NCI-H2227 treated with DMSO at 0.1 percent for 48 hours (cell line): ENCODE measurements around the gene NCOA3.
"Not testable (repeated sequence)": the region's sequence is repeated elsewhere in the genome, so short reads cannot be mapped to it uniquely, and the experiment has no call there.

ENCODE experiments used
- DNase-seq: peaks from one replicate; lab custom pipeline; 2025; lab: John Stamatoyannopoulos, UW

Gene NCOA3

GRCh38 chr20:47468290-47469050 lies 33.2 kb upstream of the NCOA3 start:
- DNase-seq = no peak

GRCh38 chr20:47475419-47476044 lies 26.2 kb upstream of the NCOA3 start:
- DNase-seq = no peak

DNA sequence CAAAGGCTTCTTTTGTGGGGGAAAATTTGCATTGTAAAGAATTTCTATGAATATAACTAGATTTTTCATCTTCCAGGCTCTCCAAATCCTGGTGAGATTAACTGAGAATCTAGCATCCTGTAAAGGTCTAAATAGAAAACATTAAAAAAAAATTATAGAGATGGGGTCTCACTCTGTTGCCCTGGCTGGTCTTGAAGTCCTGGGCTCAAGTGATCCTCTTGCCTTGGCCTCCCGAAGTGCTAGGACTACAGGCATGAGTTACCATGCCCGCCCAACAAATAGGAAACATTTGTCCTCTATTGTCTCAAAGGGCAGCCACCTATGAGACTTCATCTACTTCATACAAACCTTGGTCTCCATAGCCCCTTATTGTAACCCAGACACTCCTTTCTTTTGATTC lies 25.2 kb upstream of the NCOA3 start:
- DNase-seq = no peak

DNA sequence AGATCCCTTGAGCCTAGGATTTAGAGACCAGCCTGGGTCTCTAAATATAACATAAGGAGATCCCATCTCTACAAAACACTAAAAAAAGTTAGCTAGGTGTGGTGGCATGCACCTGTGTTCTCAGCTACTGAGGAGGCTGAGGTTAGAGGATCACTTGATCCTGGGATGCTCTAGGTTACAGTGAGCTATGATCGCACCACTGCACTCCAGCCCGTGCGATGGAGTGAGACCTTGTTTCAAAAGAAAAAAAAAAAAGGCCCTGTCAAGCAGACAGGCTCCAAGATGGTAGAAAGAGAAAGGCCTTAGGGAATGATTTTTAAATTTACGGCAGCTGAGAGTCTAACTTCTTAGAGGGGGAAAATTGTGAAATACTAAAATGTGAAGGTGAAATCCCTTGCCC lies 22.6 kb upstream of the NCOA3 start:
- no peak for DNase-seq

GRCh38 chr20:47479506-47479905 lies 22.2 kb upstream of the NCOA3 start:
- no peak for DNase-seq

DNA sequence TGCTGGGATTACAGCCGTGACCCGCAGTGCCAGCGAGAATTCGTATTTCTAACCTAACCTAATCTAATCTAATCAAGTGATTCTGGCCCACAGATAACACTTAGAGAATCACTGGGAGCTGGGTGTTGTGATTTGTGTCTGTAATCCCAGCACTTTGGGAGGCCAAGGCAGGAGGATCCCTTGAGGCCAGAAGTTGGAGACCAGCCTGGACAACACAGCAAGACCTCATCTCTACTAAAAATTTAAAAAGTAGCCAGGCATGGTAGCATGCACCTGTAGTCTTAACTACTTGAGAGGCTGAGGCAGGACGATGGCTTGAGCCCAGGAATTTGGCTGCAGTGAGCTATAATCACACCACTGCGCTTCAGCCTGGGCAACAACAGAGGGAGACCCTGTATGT lies 21.4 kb upstream of the NCOA3 start:
- no peak for DNase-seq

DNA sequence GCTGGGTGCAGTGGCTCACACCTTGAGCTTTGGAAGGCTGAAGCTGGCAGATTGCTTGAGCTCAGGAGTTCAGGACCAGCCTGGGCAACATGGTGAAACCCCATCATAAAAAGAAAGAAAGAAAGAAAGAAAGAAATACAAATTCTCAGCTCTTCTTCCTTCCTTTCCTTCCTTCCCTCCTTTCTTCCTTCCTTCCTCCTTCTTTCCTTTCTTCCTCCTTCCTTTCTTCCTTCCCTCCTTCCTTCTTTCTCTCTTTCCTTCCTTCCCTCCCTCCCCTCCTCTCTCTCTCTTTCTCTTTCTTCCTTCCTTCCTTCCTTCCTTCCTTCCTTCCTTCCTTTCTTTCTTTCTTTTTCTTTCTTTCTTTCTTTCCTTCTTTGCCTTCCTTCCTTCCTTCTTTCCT lies 21.0 kb upstream of the NCOA3 start:
- DNase-seq = no peak

- no peak for DNase-seq
Measured at GRCh38 chr20:47481330-47482216, 20.1 kb upstream of the NCOA3 start.

DNA sequence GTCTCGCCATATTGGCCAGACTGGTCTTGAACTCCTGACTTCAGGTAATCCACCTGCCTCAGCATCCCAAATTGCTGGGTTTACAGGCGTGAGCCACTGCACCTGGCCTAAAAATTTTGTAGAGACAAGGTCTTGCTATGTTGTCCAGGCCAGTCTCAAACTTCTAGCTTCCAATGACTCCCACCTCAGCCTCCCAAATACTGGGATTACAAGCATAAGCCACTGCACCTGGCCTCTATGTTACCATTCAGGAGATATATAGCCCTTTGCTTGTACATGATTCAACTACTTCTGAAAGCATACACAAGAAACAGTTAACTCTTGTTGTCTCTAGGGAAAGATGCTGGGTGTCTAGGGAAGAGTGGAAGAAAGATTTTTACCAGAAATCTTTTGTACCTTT lies 19.0 kb upstream of the NCOA3 start:
- no peak for DNase-seq

- no peak for DNase-seq
Measured at GRCh38 chr20:47484303-47484702, 17.4 kb upstream of the NCOA3 start.

GRCh38 chr20:47487175-47487917 lies 14.3 kb upstream of the NCOA3 start:
- no peak for DNase-seq

- DNase-seq = no peak
Measured at GRCh38 chr20:47489448-47489872, 12.2 kb upstream of the NCOA3 start.

DNA sequence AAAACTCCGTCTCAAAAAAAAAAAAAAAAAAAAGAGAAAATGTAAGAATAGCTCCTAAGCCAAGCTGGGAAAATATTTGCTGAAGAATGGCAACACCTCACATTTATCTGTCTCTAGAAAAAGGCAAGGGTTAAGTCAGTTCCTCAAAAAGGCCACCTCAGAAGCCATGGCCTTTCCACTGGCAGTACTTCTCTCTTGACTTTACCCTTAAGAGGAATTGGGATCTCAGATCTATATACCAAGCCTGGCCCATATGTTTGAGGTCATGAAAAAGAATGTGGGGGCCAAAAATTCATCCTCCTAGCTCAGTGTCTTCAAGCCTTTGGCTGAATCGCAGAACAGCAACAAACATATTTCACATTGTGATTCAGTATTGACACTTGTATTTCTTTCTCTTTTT lies 10.9 kb upstream of the NCOA3 start:
- no peak for DNase-seq

DNA sequence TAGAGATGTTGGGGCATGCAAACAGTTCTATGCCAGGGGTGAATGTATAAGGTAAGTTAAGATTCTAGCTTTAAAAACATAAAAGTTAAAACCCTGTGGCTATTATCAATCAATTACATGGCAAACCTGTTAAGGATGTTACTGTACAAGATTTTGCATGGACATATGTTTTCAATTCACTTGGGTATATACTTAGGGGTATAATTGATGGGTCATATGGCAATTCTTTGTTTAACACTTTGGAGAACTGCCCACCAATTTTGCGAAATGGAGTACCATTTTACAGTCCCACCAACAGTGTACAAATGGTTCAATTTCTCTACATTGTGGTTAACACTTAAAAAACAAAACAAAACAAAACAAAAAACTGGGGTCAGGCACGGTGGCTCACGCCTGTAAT lies 9.4 kb upstream of the NCOA3 start:
- no peak for DNase-seq

DNA sequence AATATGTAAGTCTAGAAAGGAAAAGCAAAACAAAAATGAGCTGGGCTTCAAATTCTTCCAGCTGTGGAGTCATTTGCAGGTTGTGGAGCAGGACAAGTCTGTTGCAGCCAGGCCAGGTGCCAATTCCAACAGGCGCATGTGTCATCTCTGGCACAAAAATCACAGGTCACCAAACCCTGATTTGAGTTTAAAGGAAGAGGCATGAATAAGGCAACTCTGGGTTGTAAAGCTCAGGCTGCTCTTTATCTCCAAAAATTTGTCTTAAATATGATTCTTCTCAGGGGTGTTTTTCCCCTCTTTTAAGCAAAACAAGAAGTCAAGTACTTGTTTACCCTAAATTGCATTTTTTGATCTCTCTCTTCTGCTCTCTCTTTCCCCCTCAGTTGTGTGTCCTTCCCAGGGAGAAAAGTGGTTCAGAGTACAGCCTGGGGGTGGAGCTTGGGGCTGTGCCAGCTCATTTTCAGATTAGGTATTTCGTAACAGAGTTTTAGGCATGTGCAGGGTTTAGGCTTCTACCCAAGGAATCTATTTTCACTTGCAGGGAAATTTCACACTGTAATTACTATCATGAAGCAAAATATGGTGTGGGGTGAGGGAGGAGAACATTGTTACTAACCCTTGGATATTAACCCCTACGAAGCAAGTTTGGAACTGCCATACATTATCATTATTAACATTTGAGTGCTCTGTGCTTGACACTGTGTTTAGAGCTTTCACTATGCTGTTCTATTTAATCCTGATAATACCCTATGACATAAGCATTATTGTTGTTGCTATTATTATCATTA lies 8.3 kb upstream of the NCOA3 start:
- DNase-seq = peak; percentile 98

DNA sequence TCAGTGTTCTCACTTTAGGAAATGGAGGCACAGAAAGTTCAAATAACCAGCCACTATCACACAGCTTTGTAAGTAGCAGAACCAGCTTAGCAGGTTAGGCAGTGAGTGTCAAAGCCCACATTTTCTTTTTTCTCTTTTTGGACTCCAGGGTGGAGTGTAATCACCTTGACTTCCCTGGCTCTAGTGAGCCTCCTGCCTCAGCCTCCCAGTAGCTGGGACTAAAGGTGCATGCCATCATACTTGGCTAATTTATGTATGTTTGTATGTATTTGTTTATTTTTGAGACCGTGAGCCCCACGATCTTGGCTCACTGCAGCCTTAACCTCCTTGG lies 7.8 kb upstream of the NCOA3 start:
- DNase-seq = no peak

DNA sequence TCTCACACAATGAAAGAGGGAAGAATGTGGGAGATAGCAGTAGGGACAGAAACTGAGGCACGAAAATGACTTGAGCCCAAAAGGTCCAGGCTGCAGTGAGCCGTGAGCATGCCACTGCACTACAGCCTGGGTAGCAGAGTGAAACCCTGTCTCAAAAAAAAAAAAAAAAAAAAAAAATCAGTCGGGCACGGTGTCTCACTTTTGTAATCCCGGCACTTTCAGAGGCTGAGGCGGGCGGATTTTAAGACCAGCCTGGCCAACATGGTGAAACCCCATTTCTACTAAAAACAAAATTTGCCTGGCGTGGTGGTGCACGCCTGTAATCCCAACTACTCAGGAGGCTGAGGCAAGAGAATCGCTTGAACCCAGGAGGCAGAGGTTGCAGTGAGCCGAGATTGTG lies 7.1 kb upstream of the NCOA3 start:
- DNase-seq = not testable (repeated sequence)

GRCh38 chr20:47496118-47496517 lies 5.6 kb upstream of the NCOA3 start:
- DNase-seq = no peak

DNA sequence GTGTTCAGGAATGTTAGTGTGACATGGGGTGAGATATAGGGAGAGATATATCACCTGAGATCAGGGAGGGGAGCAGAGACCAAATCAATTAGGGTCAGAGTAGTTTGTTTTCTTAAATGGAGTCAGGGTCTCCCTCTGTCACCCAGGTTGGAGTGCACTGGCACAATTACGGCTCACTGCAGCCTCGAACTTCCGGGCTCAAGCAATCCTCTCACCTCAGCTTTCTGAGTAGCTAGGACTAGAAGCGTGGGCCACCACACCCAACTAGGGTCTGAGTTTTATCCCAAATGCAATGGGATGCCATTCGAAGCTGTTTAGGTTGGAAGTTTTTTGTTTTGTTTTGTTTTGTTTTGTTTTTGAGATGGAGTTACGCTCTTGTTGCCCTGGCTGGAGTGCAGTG lies 3.1 kb upstream of the NCOA3 start:
- no peak for DNase-seq

- DNase-seq = no peak
Measured at GRCh38 chr20:47499053-47499452, 2.6 kb upstream of the NCOA3 start.

DNA sequence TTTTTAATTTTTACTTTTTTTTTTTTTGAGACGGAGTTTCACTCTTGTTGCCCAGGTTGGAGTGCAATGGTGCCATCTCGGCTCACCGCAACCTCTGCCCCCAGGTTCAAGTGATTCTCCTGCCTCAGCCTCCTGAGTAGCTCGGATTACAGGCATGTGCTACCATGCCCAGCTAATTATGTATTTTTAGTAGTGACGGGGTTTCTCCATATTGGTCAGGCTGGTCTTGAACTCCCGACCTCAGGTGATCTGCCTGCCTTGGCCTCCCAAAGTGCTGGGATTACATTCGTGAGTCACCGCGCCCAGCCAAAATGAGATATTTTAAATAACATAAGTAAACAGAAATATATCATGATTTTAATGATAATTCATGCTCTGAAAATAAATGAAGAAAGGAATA lies 1.6 kb upstream of the NCOA3 start:
- DNase-seq = not testable (repeated sequence)

- no peak for DNase-seq
Measured at GRCh38 chr20:47500554-47500953, 1.1 kb upstream of the NCOA3 start.
